ENCODE measurements around the gene ENPP6. TPM values are rescaled to one million over a fixed set of nuclear protein-coding genes. Genes with fewer than 3 reads are reported as not detected.

ENPP6 gene
- polyA plus RNA-seq, 2 of the 4 experiments (the other 2 are of a cell fraction): not detected

GRCh38 chr4:184174571-184175488 is 42.8 kb downstream of the ENPP6 start:
- Histone ChIP-seq H3K27ac (no peak overlapping the region), H3K4me1 (no peaks in the 10 kb centered on the region), H3K4me3 (no peak overlapping the region), H3K4me2 (no peak overlapping the region), H3K9me3 (no peaks in the 10 kb centered on the region)
- CTCF ChIA-PET: interaction anchor here (1.2 kb wide), 1 partner anchor 334 kb away, joined by 3 read pairs; no protein-coding TSS in a partner anchor
- POLR2A ChIA-PET: no interaction called here
- FAIRE-seq (no peak), ATAC-seq (no peak), DNase-seq (ENCODE audit: low read depth in 1 of 2, low spot score in 1 of 2) (no peak)
- TF ChIP-seq, protein P1, sequence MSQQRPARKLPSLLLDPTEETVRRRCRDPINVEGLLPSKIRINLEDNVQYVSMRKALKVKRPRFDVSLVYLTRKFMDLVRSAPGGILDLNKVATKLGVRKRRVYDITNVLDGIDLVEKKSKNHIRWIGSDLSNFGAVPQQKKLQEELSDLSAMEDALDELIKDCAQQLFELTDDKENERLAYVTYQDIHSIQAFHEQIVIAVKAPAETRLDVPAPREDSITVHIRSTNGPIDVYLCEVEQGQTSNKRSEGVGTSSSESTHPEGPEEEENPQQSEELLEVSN (IDR thresholded peaks at IDR 0.05; ENCODE audit: borderline replicate concordance, low read depth): no peak
- TF ChIP-seq POLR2AphosphoS2 (conservative IDR thresholded peaks at IDR 0.05; ENCODE audit: low read length) (no peak), HOXB5 (CRISPR knock-in tag; IDR thresholded peaks at IDR 0.05) (no peak), FOSL2 (IDR thresholded peaks at IDR 0.05) (no peak), FOSL2 (CRISPR knock-in tag; IDR thresholded peaks at IDR 0.05) (no peak), HOXA7 (CRISPR knock-in tag; IDR thresholded peaks at IDR 0.05) (no peak), EHF (CRISPR knock-in tag; IDR thresholded peaks at IDR 0.05) (no peak), FOSB (CRISPR knock-in tag; IDR thresholded peaks at IDR 0.05) (no peak), ZC3H11A (IDR thresholded peaks at IDR 0.05) (no peak), CTCF (IDR thresholded peaks at IDR 0.05) (no peak), ZNF302 (CRISPR knock-in tag; IDR thresholded peaks at IDR 0.05) (no peak), MAX (IDR thresholded peaks at IDR 0.05) (no peak), PHF8 (IDR thresholded peaks at IDR 0.05; ENCODE audit: borderline replicate concordance, low read depth) (no peak), FOXS1 (CRISPR knock-in tag; IDR thresholded peaks at IDR 0.05) (no peak), CHD4 (IDR thresholded peaks at IDR 0.05; ENCODE audit: borderline replicate concordance) (no peak), TP53 (CRISPR knock-in tag; IDR thresholded peaks at IDR 0.05) (no peak), CBX2 (IDR thresholded peaks at IDR 0.05; ENCODE audit: borderline replicate concordance, low read depth) (no peak)
- TF ChIP-seq, protein P2, sequence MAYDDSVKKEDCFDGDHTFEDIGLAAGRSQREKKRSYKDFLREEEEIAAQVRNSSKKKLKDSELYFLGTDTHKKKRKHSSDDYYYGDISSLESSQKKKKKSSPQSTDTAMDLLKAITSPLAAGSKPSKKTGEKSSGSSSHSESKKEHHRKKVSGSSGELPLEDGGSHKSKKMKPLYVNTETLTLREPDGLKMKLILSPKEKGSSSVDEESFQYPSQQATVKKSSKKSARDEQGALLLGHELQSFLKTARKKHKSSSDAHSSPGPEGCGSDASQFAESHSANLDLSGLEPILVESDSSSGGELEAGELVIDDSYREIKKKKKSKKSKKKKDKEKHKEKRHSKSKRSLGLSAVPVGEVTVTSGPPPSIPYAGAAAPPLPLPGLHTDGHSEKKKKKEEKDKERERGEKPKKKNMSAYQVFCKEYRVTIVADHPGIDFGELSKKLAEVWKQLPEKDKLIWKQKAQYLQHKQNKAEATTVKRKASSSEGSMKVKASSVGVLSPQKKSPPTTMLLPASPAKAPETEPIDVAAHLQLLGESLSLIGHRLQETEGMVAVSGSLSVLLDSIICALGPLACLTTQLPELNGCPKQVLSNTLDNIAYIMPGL (CRISPR knock-in tag; IDR thresholded peaks at IDR 0.05; ENCODE audit: borderline replicate concordance): no peak
- TF ChIP-seq, protein P3, sequence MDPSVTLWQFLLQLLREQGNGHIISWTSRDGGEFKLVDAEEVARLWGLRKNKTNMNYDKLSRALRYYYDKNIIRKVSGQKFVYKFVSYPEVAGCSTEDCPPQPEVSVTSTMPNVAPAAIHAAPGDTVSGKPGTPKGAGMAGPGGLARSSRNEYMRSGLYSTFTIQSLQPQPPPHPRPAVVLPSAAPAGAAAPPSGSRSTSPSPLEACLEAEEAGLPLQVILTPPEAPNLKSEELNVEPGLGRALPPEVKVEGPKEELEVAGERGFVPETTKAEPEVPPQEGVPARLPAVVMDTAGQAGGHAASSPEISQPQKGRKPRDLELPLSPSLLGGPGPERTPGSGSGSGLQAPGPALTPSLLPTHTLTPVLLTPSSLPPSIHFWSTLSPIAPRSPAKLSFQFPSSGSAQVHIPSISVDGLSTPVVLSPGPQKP (IDR thresholded peaks at IDR 0.05; ENCODE audit: low read depth, low read length): no peak
- TF ChIP-seq, protein P4, sequence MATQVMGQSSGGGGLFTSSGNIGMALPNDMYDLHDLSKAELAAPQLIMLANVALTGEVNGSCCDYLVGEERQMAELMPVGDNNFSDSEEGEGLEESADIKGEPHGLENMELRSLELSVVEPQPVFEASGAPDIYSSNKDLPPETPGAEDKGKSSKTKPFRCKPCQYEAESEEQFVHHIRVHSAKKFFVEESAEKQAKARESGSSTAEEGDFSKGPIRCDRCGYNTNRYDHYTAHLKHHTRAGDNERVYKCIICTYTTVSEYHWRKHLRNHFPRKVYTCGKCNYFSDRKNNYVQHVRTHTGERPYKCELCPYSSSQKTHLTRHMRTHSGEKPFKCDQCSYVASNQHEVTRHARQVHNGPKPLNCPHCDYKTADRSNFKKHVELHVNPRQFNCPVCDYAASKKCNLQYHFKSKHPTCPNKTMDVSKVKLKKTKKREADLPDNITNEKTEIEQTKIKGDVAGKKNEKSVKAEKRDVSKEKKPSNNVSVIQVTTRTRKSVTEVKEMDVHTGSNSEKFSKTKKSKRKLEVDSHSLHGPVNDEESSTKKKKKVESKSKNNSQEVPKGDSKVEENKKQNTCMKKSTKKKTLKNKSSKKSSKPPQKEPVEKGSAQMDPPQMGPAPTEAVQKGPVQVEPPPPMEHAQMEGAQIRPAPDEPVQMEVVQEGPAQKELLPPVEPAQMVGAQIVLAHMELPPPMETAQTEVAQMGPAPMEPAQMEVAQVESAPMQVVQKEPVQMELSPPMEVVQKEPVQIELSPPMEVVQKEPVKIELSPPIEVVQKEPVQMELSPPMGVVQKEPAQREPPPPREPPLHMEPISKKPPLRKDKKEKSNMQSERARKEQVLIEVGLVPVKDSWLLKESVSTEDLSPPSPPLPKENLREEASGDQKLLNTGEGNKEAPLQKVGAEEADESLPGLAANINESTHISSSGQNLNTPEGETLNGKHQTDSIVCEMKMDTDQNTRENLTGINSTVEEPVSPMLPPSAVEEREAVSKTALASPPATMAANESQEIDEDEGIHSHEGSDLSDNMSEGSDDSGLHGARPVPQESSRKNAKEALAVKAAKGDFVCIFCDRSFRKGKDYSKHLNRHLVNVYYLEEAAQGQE (IDR thresholded peaks at IDR 0.05): no peak
- 60% methylated on average over 16 of the region's 16 CpGs for WGBS (ENCODE audit: missing lambda C conversion rate)
